SK-N-SH treated with all-trans-retinoic acid at 6 μM for 48 hours (cell line): ENCODE data around the gene AFM.

Experiments
- CREB5 ChIP-seq: fragments of 250-450 bp; sonication (Bioruptor Pico); IDR thresholded peaks from 2 replicates; pipeline ENCODE4 v1.5.1; 2020; ENCODE audit warnings: low read depth, mild to moderate bottlenecking, moderate library complexity
- CSDC2 ChIP-seq: fragments of 250-450 bp; sonication (Bioruptor Pico); IDR thresholded peaks from 2 replicates; pipeline ENCODE4 v1.5.0; 2020; ENCODE audit warnings: mild to moderate bottlenecking, moderate library complexity
- GLIS3 ChIP-seq: fragments of 250-450 bp; sonication (Bioruptor Pico); IDR thresholded peaks from 2 replicates; pipeline ENCODE4 v1.5.0; 2020; ENCODE audit warnings: mild to moderate bottlenecking, moderate library complexity
- ISL1 ChIP-seq: fragments of 250-450 bp; sonication (Bioruptor Pico); IDR thresholded peaks from 2 replicates; pipeline ENCODE4 v2.1.2; 2022; ENCODE audit warnings: mild to moderate bottlenecking, moderate library complexity
- PATZ1 ChIP-seq: fragments of 250-450 bp; sonication (Bioruptor Pico); IDR thresholded peaks from 2 replicates; pipeline ENCODE4 v1.8.0; 2020; ENCODE audit warnings: mild to moderate bottlenecking, moderate library complexity, borderline replicate concordance
- SNAI2 ChIP-seq: fragments of 250-450 bp; sonication (Bioruptor Pico); IDR thresholded peaks from 2 replicates; pipeline ENCODE4 v1.5.0; 2020; ENCODE audit warnings: mild to moderate bottlenecking, moderate library complexity
- TCF4 ChIP-seq: fragments of 250-450 bp; sonication (Bioruptor Pico); IDR thresholded peaks from 2 replicates; pipeline ENCODE4 v1.8.0; 2021; ENCODE audit warnings: mild to moderate bottlenecking, moderate library complexity, borderline replicate concordance
- ZC3H10 ChIP-seq: fragments of 250-450 bp; sonication (Bioruptor Pico); IDR thresholded peaks from 2 replicates; pipeline ENCODE4 v1.5.1; 2021; ENCODE audit warnings: mild to moderate bottlenecking, moderate library complexity
- ZFP3 ChIP-seq: fragments of 250-450 bp; sonication (Bioruptor Pico); IDR thresholded peaks from 2 replicates; pipeline ENCODE4 v1.5.0; 2020; ENCODE audit warnings: mild to moderate bottlenecking, moderate library complexity
- ZFP30 ChIP-seq: fragments of 450-650 bp; formaldehyde crosslinking; IDR thresholded peaks from 2 replicates; pipeline ENCODE4 v1.5.0; 2022; ENCODE audit warnings: mild to moderate bottlenecking, moderate library complexity
- ZNF565 ChIP-seq: fragments of 450-650 bp; formaldehyde crosslinking; conservative IDR thresholded peaks from 2 replicates; pipeline ENCODE4 v1.5.0; 2020; ENCODE audit warnings: low read depth, mild to moderate bottlenecking, moderate library complexity
- ZNF70 ChIP-seq: fragments of 450-650 bp; formaldehyde crosslinking; IDR thresholded peaks from 2 replicates; pipeline ENCODE4 v1.5.0; 2020; ENCODE audit warnings: mild to moderate bottlenecking, moderate library complexity

- TF ChIP-seq TCF4 (CRISPR knock-in tag) (no peak), SNAI2 (CRISPR knock-in tag) (no peak), ZC3H10 (CRISPR knock-in tag) (no peak), PATZ1 (CRISPR knock-in tag) (no peak), ZNF565 (CRISPR knock-in tag) (no peak), CSDC2 (CRISPR knock-in tag) (no peak), GLIS3 (CRISPR knock-in tag) (no peak), CREB5 (CRISPR knock-in tag) (no peak), ISL1 (CRISPR knock-in tag) (no peak), ZFP30 (CRISPR knock-in tag) (no peak), ZNF70 (CRISPR knock-in tag) (no peak), ZFP3 (CRISPR knock-in tag) (no peak)
Observed at GRCh38 chr4:73470728-73471127, 10.8 kb upstream of the AFM start.
